RWPE2 (cell line): Measurements from ENCODE around the gene KIF6.

Experiments used
- ATAC-seq: fragments of 200-7000 bp; cut with Tn5 transposase; 3 replicates; pipeline ENCODE4 v1.9.1; 2021; ENCODE audit warnings: low read depth
- DNase-seq: peaks from one replicate; pipeline ENCODE4 v3.0.0-alpha.2; 2020; ENCODE audit warnings: low spot score
- H3K27ac ChIP-seq: fragments of 450-650 bp; 2 replicates; pipeline ENCODE4 v1.5.1; 2017; ENCODE audit warnings: mild to moderate bottlenecking; ENCODE audit not compliant: poor library complexity, severe bottlenecking
- H3K27me3 ChIP-seq: fragments of 250-450 bp; sonication (Bioruptor Pico); 2 replicates; pipeline ENCODE4 v1.5.1; 2021; ENCODE audit warnings: mild to moderate bottlenecking, moderate library complexity; ENCODE audit not compliant: insufficient read depth, poor library complexity, severe bottlenecking
- H3K36me3 ChIP-seq: fragments of 250-450 bp; sonication (Bioruptor Pico); 2 replicates; pipeline ENCODE4 v1.5.1; 2020; ENCODE audit warnings: low read depth, mild to moderate bottlenecking, moderate library complexity
- H3K4me1 ChIP-seq: fragments of 250-450 bp; sonication (Bioruptor Pico); 2 replicates; pipeline ENCODE4 v1.5.1; 2021; ENCODE audit warnings: mild to moderate bottlenecking, moderate library complexity; ENCODE audit not compliant: insufficient read depth, poor library complexity, severe bottlenecking
- H3K4me3 ChIP-seq: fragments of 250-450 bp; sonication (Bioruptor Pico); 2 replicates; pipeline ENCODE4 v1.5.1; 2021; ENCODE audit warnings: mild to moderate bottlenecking, moderate library complexity; ENCODE audit not compliant: severe bottlenecking
- H3K9me3 ChIP-seq: fragments of 250-450 bp; sonication (Bioruptor Pico); 2 replicates; pipeline ENCODE4 v1.5.1; 2021; ENCODE audit warnings: mild to moderate bottlenecking, moderate library complexity; ENCODE audit not compliant: severe bottlenecking
- TF ChIP-seq, protein P1 (sequence below): fragments of 450-650 bp; IDR thresholded peaks from one replicate; pipeline ENCODE4 v1.5.1; 2017; ENCODE audit warnings: mild to moderate bottlenecking, moderate library complexity; ENCODE audit not compliant: poor library complexity, severe bottlenecking

The KIF6 gene

GRCh38 chr6:39521958-39522357 is 203.2 kb downstream of the KIF6 start:
- ATAC-seq, result no peak
- Histone ChIP-seq H3K4me1 (no peaks in the 10 kb centered on the region), H3K27me3 (no peaks in the 10 kb centered on the region)

DNA sequence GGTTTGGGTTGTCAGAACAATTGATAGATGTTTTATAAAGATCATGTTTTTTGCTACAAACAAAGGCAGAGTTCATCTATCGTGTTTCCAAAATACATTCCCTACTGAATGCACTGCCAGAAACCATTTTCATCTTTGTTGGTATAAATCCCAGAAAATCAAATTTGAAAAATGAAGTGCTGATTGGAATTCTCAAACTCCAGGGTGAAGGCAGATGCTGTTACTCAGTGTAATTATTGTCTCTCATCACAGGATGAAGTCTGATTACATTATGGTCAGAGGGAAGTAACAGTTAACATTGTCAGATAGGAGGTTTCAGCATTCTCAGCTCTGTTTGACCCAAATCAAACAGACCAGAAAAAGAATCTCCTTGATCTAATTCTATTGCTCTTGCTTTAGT is 204.3 kb downstream of the KIF6 start:
- Histone ChIP-seq H3K4me3 (no peak overlapping the region), H3K27ac (no peak overlapping the region), H3K36me3 (no peaks in the 10 kb centered on the region; the same call in 1 of the 2 replicates), H3K9me3 (no peaks in the 10 kb centered on the region), H3K27me3 (no peaks in the 10 kb centered on the region), H3K4me1 (no peaks in the 10 kb centered on the region)
- TF ChIP-seq, protein P1, sequence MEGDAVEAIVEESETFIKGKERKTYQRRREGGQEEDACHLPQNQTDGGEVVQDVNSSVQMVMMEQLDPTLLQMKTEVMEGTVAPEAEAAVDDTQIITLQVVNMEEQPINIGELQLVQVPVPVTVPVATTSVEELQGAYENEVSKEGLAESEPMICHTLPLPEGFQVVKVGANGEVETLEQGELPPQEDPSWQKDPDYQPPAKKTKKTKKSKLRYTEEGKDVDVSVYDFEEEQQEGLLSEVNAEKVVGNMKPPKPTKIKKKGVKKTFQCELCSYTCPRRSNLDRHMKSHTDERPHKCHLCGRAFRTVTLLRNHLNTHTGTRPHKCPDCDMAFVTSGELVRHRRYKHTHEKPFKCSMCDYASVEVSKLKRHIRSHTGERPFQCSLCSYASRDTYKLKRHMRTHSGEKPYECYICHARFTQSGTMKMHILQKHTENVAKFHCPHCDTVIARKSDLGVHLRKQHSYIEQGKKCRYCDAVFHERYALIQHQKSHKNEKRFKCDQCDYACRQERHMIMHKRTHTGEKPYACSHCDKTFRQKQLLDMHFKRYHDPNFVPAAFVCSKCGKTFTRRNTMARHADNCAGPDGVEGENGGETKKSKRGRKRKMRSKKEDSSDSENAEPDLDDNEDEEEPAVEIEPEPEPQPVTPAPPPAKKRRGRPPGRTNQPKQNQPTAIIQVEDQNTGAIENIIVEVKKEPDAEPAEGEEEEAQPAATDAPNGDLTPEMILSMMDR, result no peak
- DNase-seq (no peak), ATAC-seq (no peak)

More at GRCh38 chr6:39521958-39522357, 203.2 kb downstream of the KIF6 start:
- no peak overlapping the region for H3K27ac ChIP-seq
- no peaks in the 10 kb centered on the region; the same call in 1 of the 2 replicates for H3K36me3 ChIP-seq
- DNase-seq, result no peak
- no peaks in the 10 kb centered on the region for H3K9me3 ChIP-seq
- TF ChIP-seq, protein P1, result no peak
- H3K4me3 ChIP-seq, result no peak overlapping the region

- no peaks in the 10 kb centered on the region for H3K9me3 ChIP-seq
These were observed 204.8 kb downstream of the KIF6 start for GRCh38 chr6:39520411-39520810.

GRCh38 chr6:39518221-39518620 is 207.0 kb downstream of the KIF6 start:
- Histone ChIP-seq H3K27ac (no peak overlapping the region), H3K4me3 (no peak overlapping the region), H3K36me3 (no peaks in the 10 kb centered on the region; the same call in 1 of the 2 replicates), H3K27me3 (no peaks in the 10 kb centered on the region), H3K4me1 (no peaks in the 10 kb centered on the region), H3K9me3 (no peaks in the 10 kb centered on the region)
- TF ChIP-seq, protein P1, result no peak
- DNase-seq (no peak), ATAC-seq (no peak)

More at GRCh38 chr6:39520411-39520810, 204.8 kb downstream of the KIF6 start:
- no peak for DNase-seq
- TF ChIP-seq, protein P1, result no peak
- H3K27ac ChIP-seq, result no peak overlapping the region
- no peaks in the 10 kb centered on the region; the same call in 1 of the 2 replicates for H3K36me3 ChIP-seq
- H3K4me1 ChIP-seq, result no peaks in the 10 kb centered on the region
- no peak for ATAC-seq
- no peaks in the 10 kb centered on the region for H3K27me3 ChIP-seq
- H3K4me3 ChIP-seq, result no peak overlapping the region

DNA sequence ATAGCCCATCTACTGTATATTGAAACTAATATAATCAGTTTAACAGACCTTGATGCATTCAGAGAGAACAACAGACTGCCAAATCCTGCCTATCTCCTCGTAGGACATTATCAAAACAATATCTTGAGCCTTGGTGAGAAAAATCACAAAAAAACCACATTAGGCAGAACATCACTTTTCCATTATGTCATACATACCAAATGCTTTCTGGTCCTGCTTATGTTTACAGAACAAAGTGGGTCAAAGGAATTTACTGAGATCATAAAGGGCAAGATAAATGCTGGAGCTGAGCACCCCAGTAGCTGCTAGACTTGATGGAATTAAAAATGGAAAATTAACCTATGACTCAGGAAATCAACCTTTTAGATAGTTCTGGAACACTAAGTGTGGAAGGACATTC is 207.5 kb downstream of the KIF6 start:
- Histone ChIP-seq H3K27ac (no peak overlapping the region), H3K36me3 (no peaks in the 10 kb centered on the region; the same call in 1 of the 2 replicates), H3K4me3 (no peak overlapping the region), H3K27me3 (no peaks in the 10 kb centered on the region), H3K4me1 (no peaks in the 10 kb centered on the region), H3K9me3 (no peaks in the 10 kb centered on the region)
- DNase-seq (no peak), ATAC-seq (no peak)
- TF ChIP-seq, protein P1, result no peak
